Right cardiac atrium (tissue), 5 donors: ENCODE data around the gene SLC9A3. TPM values are rescaled to one million over a fixed set of nuclear protein-coding genes. Genes with fewer than 3 reads are reported as not detected.

Source experiments
- ATAC-seq, 2 donors: fragments of 200-7000 bp; cut with Tn5 transposase; one replicate each; pipeline versions ENCODE4 v1.8.0 to v1.9.1; 2020; ENCODE audit warnings: moderate library complexity in 2 of 2, mild to moderate bottlenecking in 1 of 2
- DNase-seq, 3 donors: peaks; one replicate each; pipeline ENCODE4 v3.0.0-alpha.2; 2020
- H3K27ac ChIP-seq: one replicate; pipeline ENCODE4 v1.5.1; 2013; ENCODE audit warnings: mild to moderate bottlenecking, low read length, control low read depth, moderate library complexity
- H3K27me3 ChIP-seq: one replicate; pipeline ENCODE4 v1.6.1; 2013; ENCODE audit not compliant: control insufficient read depth, insufficient read depth
- H3K4me1 ChIP-seq: one replicate; pipeline ENCODE4 v1.6.1; 2013; ENCODE audit warnings: low read length; ENCODE audit not compliant: control insufficient read depth, insufficient read depth
- H3K4me3 ChIP-seq: one replicate; pipeline ENCODE4 v1.5.1; 2013; ENCODE audit warnings: low read length, control low read depth
- H3K9me3 ChIP-seq: one replicate; pipeline ENCODE4 v1.6.1; 2013; ENCODE audit warnings: low read length; ENCODE audit not compliant: control insufficient read depth
- WGBS: extraction: QIAGEN DNeasy Blood & Tissue Kit; methylation state at CpG from one replicate; pipeline ENCODE4 v1.1.7; 2013; 5-methylcytosine and 5-hydroxymethylcytosine counted together
- intact Hi-C, 4 donors: fragments of 100-400 bp; cut with DNase I; formaldehyde crosslinking; loops; one replicate each; pipeline versions ENCODE4 v1.11.0 to v1.14.0; 2022 to 2023
- polyA plus RNA-seq: library from polyadenylated mRNA; stranded (reverse); fragments of 200-250 nt; gene quantifications from one replicate; pipeline ENCODE4 v1.2.3, GENCODE V29; 2013
- total RNA-seq, 4 donors: library from RNA; stranded (reverse); fragmentation: NEBNext Ultra II Directional; extraction: Animal tissue kit (Norgen Biotek cat#: 25700); gene quantifications; one replicate each; pipeline ENCODE4 v1.2.1, GENCODE V29; 2021
- donor health status: healthy with polysubstance abuse.
- donor health status: DM: no; HTN: yes; CAD: no.
- donor health status: DM: no; HTN: no; CAD: no.
- donor health status: DM: no; HTN: yes; CAD: no; lungs with severe emphysema.
- donor health status: DM: yes; HTN: yes; CAD: no.

The SLC9A3 gene
- total and polyA plus RNA-seq, 5 donors, result 0.94 to 1.1 (median 1.0) TPM

DNA sequence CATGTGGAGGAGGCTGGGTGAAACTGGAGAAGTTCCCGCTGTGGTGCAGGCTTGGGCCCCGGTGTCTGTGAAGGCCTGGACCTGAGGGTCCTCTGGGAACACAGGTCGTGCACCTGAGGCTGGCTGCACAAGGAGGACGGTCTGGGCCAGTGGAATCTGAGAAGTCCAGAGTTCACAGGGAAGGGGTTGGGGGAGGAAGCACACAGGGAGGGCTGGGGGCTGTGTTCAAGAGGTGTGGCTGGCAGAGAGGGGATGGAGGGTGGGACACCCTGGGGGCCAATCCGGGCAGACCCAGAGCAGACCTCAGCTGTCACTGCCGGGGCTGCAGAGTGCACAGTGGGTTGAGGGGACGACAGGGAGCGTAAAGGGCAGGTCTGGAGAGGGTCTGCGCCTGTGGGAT lies 2.6 kb downstream of the SLC9A3 start:
- Histone ChIP-seq H3K9me3 (no peaks in the 10 kb centered on the region), H3K27me3 (no peaks in the 10 kb centered on the region), H3K4me1 (no peaks in the 10 kb centered on the region), H3K27ac (no peak overlapping the region), H3K4me3 (no peak overlapping the region)
- DNase-seq, result peak in 2 of 3 donors; percentile 16 to 46
- WGBS, result 56% methylated on average over 9 of the region's 9 CpGs
- ATAC-seq, result no peak
- intact Hi-C loops, result no loop called here

DNA sequence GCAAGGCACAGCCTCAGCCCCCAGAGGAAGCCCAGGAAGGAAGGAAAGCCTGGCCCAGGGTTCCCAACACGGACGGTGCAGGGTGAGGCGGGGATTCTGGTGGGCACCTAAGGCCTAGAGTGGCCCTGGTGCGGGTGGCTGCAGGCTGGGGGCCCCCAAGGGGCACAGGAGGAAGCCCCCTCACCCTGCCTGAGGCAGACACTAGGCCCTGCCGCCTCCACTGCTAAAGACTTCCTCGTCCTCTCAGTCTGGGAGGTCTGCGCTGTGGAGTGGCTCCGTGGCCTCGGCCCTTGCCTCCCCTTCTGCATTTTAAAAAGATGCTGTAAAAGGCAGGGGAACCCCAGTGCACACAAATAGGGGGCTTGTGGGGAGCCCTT lies 3.4 kb downstream of the SLC9A3 start:
- Histone ChIP-seq H3K4me1 (no peaks in the 10 kb centered on the region), H3K27ac (no peak overlapping the region), H3K9me3 (no peaks in the 10 kb centered on the region), H3K27me3 (no peaks in the 10 kb centered on the region), H3K4me3 (no peak overlapping the region)
- ATAC-seq (no peak), DNase-seq (peak in 2 of 3 donors; percentile 21 to 36)
- intact Hi-C loops, result no loop called here
- 81% methylated on average over 9 of the region's 9 CpGs for WGBS

DNA sequence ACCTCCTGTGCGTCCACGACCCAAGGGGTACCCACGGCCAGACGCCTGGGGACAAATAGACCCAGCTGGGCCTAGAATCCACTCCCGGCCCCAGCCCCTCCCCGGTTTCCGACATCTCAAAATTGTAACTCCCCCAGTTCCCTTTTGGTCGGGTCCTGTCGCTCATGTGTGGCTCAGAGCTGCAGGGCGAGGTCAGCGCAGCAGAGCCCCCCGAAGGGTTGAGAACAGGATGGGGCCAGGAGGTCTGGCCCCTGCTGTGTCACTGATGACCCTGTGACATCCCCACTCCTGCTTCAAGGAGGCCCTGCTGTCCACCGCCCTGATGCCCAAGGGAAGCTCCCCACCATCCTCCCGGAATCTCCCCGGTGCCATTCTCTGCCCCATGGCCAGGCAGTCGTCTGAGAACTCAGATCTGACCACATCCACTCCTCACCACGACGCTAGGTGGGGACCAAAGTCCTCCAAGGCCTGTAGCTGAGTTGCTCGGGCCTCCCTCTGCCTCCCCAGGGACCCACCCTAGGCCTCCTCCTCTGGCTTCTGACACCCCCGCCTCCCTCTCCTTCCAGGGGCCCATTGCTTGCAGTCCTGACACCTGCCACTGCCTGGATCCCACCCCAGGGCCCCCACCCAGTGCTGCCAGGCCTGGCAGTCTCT lies 3.9 kb downstream of the SLC9A3 start:
- no peaks in the 10 kb centered on the region for H3K4me1 ChIP-seq
- H3K27me3 ChIP-seq, result no peaks in the 10 kb centered on the region

DNA sequence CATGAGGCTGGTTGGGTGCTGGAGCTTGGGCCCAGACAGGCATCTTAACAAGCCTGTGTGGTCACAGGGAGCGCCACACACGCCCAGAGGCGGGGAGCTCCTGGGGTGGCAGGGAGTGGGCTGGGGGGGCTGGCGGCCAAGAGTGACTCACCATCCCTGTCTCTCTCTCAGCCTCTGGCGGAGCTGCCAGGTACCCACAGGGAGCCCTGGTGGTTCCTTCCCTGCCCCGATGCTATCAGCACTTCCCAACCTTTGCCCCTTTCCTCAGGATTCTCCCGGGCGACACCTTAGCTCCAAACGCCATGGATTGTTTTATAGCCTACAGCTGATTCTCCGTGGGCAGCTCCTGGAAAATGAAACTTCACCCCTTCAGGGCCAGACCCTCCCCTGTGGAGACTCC lies 5.5 kb downstream of the SLC9A3 start:
- Histone ChIP-seq H3K27me3 (no peaks in the 10 kb centered on the region), H3K4me1 (no peaks in the 10 kb centered on the region), H3K4me3 (no peak overlapping the region), H3K27ac (no peak overlapping the region), H3K9me3 (no peaks in the 10 kb centered on the region)
- 73% methylated on average over 10 of the region's 10 CpGs for WGBS
- no peak for ATAC-seq
- peak in 2 of 3 donors; percentile 16 to 23 for DNase-seq
- intact Hi-C loops, result no loop called here

More for the DNA sequence above, 3.9 kb downstream of the SLC9A3 start:
- intact Hi-C loops, result no loop called here
- ATAC-seq (no peak), DNase-seq (peak in 1 of 3 donors; percentile 25)
- Histone ChIP-seq H3K27ac (no peak overlapping the region), H3K4me3 (no peak overlapping the region), H3K9me3 (no peaks in the 10 kb centered on the region)
- WGBS, result 82% methylated on average over 20 of the region's 20 CpGs

DNA sequence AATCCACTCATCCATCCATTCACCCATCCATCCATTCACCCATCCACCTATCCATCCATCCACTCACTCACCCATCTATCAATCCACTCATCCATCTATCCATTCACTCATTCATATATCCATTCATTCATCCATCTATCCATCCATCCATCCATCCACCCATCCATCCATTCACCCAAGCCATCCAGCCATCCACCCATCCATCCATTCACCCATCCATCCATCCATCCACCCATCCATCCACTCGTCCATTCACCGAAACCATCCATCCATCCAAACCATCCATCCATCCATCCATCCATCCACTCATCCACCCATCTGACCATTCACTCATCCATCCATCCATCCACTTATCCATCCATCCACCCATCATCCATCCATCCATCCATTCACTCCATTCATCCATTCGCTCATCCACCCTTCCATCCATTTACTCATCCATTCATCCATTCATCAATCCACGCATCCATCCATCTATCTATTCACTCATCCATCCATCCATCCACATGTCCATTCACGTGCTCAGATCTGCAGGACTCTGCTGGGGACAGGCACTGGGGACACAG lies 6.6 kb downstream of the SLC9A3 start:
- H3K27ac ChIP-seq, result no peak overlapping the region
- no peak overlapping the region for H3K4me3 ChIP-seq
- DNase-seq (no peak), ATAC-seq (no peak)
- H3K27me3 ChIP-seq, result no peaks in the 10 kb centered on the region
- WGBS, result 87% methylated on average over 5 of the region's 5 CpGs
- no peaks in the 10 kb centered on the region for H3K4me1 ChIP-seq
- H3K9me3 ChIP-seq, result no peaks in the 10 kb centered on the region
- intact Hi-C loops, result no loop called here

DNA sequence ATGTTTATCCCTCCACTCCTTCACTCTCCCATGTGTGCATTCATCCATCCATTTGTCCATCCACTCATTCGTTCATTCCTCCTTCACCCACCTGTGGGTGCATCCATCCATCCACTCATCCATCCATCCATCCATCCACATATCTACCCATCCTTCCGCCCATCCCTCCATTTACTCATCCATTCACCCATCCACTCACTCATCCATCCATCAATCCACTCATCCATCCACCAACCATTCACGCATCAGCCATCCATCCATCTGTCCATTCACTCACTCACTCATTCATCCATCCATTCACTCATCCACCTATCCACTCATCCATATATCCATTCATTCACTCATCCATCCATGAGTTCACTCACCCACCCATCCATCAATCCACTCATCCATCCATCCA lies 7.3 kb downstream of the SLC9A3 start:
- Histone ChIP-seq H3K4me1 (no peaks in the 10 kb centered on the region), H3K27me3 (no peaks in the 10 kb centered on the region)

DNA sequence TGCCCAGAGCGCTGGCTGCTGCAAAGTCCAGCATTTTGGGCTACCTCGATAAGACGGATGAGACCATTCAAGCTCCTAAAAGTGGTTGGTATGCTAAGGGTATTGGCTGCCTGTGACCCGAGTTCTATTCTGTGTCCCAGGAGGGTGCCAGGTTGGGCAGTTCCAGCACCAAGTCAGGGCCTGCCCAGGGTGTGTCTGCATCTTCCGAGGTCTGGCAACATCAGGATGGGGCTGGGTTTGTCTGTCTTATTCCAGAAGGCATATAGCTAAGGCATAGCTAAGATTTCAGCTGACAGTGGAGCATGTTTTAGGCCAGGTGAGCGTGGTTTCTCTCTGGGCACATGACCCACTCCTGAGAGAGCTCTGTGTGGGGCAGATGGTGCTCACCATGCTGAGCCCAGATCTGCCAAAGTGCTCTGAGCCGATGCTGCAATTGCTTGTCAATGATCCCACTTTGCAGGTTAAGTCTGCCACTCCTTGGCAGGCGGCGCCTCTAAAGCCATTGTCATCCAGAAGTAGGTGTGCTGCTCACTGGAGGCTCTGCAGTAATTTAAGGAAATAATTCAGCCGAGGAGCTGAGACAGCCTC lies 7.8 kb downstream of the SLC9A3 start:
- intact Hi-C loops, result no loop called here
- Histone ChIP-seq H3K27me3 (no peaks in the 10 kb centered on the region), H3K4me3 (no peak overlapping the region), H3K27ac (no peak overlapping the region), H3K9me3 (no peaks in the 10 kb centered on the region), H3K4me1 (no peaks in the 10 kb centered on the region)
- DNase-seq, result peak in 2 of 3 donors; percentile 4 to 8
- 84% methylated on average over 10 of the region's 10 CpGs for WGBS
- ATAC-seq, result no peak

More for the DNA sequence above, 7.3 kb downstream of the SLC9A3 start:
- ATAC-seq (no peak), DNase-seq (no peak)
- H3K4me3 ChIP-seq, result no peak overlapping the region
- no peak overlapping the region for H3K27ac ChIP-seq
- 94% methylated on average over 3 of the region's 3 CpGs for WGBS
- H3K9me3 ChIP-seq, result no peaks in the 10 kb centered on the region
- intact Hi-C loops, result no loop called here

DNA sequence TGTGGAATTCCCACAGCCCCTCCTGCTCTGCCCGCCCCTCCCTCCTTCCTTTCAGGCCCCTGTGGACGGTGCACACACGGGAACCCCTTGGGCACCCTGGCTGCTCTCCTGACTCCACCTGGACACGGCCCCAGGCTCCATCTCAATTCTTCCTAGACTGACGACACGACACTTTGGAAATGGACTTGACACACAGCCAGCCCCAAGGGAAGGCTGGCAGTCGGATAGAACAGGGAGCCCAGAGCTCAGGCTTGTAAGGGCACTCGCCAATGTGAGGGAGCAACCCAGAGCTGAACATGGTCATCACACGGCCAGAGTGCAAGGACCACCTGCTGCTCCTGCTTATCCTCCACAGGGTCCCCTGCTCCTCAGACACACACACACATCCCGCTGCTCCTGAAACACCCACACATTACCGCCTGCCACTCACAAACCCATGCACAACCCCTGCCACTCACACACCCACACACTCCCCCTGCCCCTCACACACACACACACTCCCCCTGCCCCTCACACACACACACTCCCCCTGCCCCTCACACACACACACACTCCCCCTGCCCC lies 8.9 kb downstream of the SLC9A3 start:
- DNase-seq (peak in 2 of 3 donors; percentile 19 to 23), ATAC-seq (no peak)
- WGBS, result 28% methylated on average over 11 of the region's 11 CpGs
- H3K27me3 ChIP-seq, result no peaks in the 10 kb centered on the region
- no peak overlapping the region for H3K4me3 ChIP-seq
- intact Hi-C loops, result no loop called here
- no peaks in the 10 kb centered on the region for H3K4me1 ChIP-seq
- no peak overlapping the region for H3K27ac ChIP-seq
- no peaks in the 10 kb centered on the region for H3K9me3 ChIP-seq

DNA sequence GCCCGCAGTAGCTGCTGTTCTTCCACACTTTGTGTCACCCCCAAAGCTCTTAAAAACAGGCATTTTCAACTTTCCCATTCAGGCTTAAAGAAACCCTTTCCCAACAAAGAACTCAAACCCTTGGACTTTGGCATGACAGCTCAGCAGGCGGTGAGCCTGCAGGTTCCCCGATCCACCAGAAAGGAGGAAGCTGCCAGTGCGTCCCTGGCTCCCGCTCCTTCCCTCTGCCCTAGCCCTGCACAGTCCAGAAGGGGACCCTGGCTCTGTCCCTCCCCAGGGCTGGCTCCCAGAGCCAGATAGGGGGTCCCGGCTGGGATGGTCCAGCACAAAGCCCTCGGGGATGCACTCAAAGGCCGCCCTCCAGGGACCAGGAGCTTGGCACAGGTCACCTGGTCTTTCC lies 9.6 kb downstream of the SLC9A3 start:
- ATAC-seq, result no peak
- no peak overlapping the region for H3K4me3 ChIP-seq
- intact Hi-C loops, result no loop called here
- DNase-seq, result peak in 1 of 3 donors; percentile 33
- WGBS, result 80% methylated on average over 8 of the region's 8 CpGs
- no peak overlapping the region for H3K27ac ChIP-seq
- no peaks in the 10 kb centered on the region for H3K9me3 ChIP-seq
- H3K4me1 ChIP-seq, result no peaks in the 10 kb centered on the region
- no peaks in the 10 kb centered on the region for H3K27me3 ChIP-seq

DNA sequence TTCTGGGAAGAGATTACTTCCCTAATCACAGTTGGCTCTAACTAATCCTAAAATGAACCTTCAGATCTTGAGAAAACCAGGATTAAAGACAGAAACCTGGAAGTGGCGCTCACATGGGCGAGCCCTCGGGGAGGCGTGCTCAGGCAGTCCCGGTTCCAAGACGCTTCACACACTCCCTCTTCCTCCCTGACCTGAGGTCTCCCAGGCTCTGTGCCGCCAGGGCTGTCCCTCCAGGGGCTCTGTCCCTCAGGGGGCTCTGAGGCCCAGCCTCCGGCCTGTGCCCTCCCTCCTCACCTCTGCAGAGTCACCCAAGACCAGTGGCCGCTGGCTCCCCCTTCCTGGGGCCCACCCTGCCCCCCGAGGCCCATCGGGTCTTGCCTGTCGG lies 10.2 kb downstream of the SLC9A3 start:
- ATAC-seq (peak in 1 of 2 donors; percentile 37), DNase-seq (peak in 2 of 3 donors; percentile 18 to 38)
- H3K27me3 ChIP-seq, result no peaks in the 10 kb centered on the region
- H3K9me3 ChIP-seq, result no peaks in the 10 kb centered on the region
- WGBS, result 71% methylated on average over 12 of the region's 12 CpGs
- no peaks in the 10 kb centered on the region for H3K4me1 ChIP-seq
- H3K27ac ChIP-seq, result no peak overlapping the region
- intact Hi-C loops, result no loop called here
- H3K4me3 ChIP-seq, result no peak overlapping the region
